Astrocyte (in vitro differentiated cells and primary cell): ENCODE measurements around the gene CHMP1A. TPM values are rescaled to one million over a fixed set of nuclear protein-coding genes. Genes with fewer than 3 reads are reported as not detected.
"Not testable (repeated sequence)": the region's sequence is repeated elsewhere in the genome, so short reads cannot be mapped to it uniquely, and the experiment has no call there.

Source experiments
- DNase-seq: peaks from one replicate; pipeline ENCODE4 v3.0.0-alpha.2; 2010; ENCODE audit warnings: low read depth
- FAIRE-seq: peaks from 2 replicates; lab custom pipeline; 2011; peaks lifted over from hg19 to GRCh38; lab: Jason Lieb, UNC
- H2AFZ ChIP-seq: 2 replicates; pipeline ENCODE4 v1.6.0; 2012; ENCODE audit warnings: low read depth, low read length, inconsistent platforms
- H3K27ac ChIP-seq: 2 replicates; pipeline ENCODE4 v1.5.1; 2011; ENCODE audit warnings: low read depth, low read length, inconsistent platforms
- H3K27me3 ChIP-seq: 2 replicates; pipeline ENCODE4 v1.6.0; 2011; ENCODE audit warnings: low read length, inconsistent platforms; ENCODE audit not compliant: insufficient read depth
- H3K36me3 ChIP-seq: 2 replicates; pipeline ENCODE4 v1.5.1; 2011; ENCODE audit warnings: low read length, inconsistent platforms; ENCODE audit not compliant: insufficient read depth
- H3K4me1 ChIP-seq: 2 replicates; pipeline ENCODE4 v1.5.1; 2011; ENCODE audit warnings: low read length, inconsistent platforms; ENCODE audit not compliant: insufficient read depth
- H3K4me2 ChIP-seq: 2 replicates; pipeline ENCODE4 v1.6.0; 2012; ENCODE audit warnings: low read length, inconsistent platforms
- H3K4me3 ChIP-seq: 2 replicates; pipeline ENCODE4 v1.5.1; 2011; ENCODE audit warnings: low read depth, mild to moderate bottlenecking, low read length, inconsistent platforms; ENCODE audit not compliant: insufficient read depth
- H3K79me2 ChIP-seq: 2 replicates; pipeline ENCODE4 v1.6.0; 2012; ENCODE audit warnings: mild to moderate bottlenecking, low read length, inconsistent platforms; ENCODE audit not compliant: insufficient read depth
- H3K9ac ChIP-seq: 2 replicates; pipeline ENCODE4 v1.6.0; 2012; ENCODE audit warnings: mild to moderate bottlenecking, low read length, inconsistent platforms
- H3K9me3 ChIP-seq: 2 replicates; pipeline ENCODE4 v1.5.1; 2012; ENCODE audit warnings: low read depth, mild to moderate bottlenecking, low read length, inconsistent platforms; ENCODE audit not compliant: insufficient read depth
- H4K20me1 ChIP-seq: 2 replicates; pipeline ENCODE4 v1.6.0; 2012; ENCODE audit warnings: low read length, inconsistent platforms; ENCODE audit not compliant: insufficient read depth
- H3K27ac Mint-ChIP-seq: one replicate; pipeline ENCODE4 v1.8.0; 2021; ENCODE audit warnings: mild to moderate bottlenecking, mixed read lengths; ENCODE audit not compliant: unreplicated experiment
- H3K27me3 Mint-ChIP-seq: one replicate; pipeline ENCODE4 v1.8.0; 2021; ENCODE audit warnings: low read depth, mixed read lengths; ENCODE audit not compliant: unreplicated experiment
- H3K36me3 Mint-ChIP-seq: one replicate; pipeline ENCODE4 v1.8.0; 2021; ENCODE audit warnings: low read depth, mixed read lengths; ENCODE audit not compliant: unreplicated experiment
- H3K4me1 Mint-ChIP-seq: one replicate; pipeline ENCODE4 v1.8.0; 2021; ENCODE audit warnings: low read depth, mixed read lengths; ENCODE audit not compliant: unreplicated experiment
- H3K4me3 Mint-ChIP-seq: one replicate; pipeline ENCODE4 v1.8.0; 2021; ENCODE audit warnings: mild to moderate bottlenecking, moderate library complexity, mixed read lengths; ENCODE audit not compliant: unreplicated experiment
- H3K9me3 Mint-ChIP-seq: one replicate; pipeline ENCODE4 v1.8.0; 2021; ENCODE audit warnings: mild to moderate bottlenecking, mixed read lengths; ENCODE audit not compliant: unreplicated experiment
- EZH2 ChIP-seq: IDR thresholded peaks from 2 replicates; pipeline ENCODE4 v1.6.1; 2012; ENCODE audit warnings: mild to moderate bottlenecking, low read length, inconsistent platforms; ENCODE audit not compliant: insufficient read depth
- total RNA-seq: library from RNA; stranded (reverse); gene quantifications from 2 replicates; pipeline ENCODE4 v1.2.1, GENCODE V29; 2021
- TF ChIP-seq, protein P1 (sequence below): IDR thresholded peaks from 2 replicates; pipeline ENCODE4 v1.5.1; 2011; ENCODE audit warnings: low read depth, mild to moderate bottlenecking, inconsistent platforms, low read length, moderate library complexity; ENCODE audit not compliant: insufficient read depth

The CHMP1A gene
- total RNA-seq, 1 donor from 2014 or later, result 85.7 TPM

DNA sequence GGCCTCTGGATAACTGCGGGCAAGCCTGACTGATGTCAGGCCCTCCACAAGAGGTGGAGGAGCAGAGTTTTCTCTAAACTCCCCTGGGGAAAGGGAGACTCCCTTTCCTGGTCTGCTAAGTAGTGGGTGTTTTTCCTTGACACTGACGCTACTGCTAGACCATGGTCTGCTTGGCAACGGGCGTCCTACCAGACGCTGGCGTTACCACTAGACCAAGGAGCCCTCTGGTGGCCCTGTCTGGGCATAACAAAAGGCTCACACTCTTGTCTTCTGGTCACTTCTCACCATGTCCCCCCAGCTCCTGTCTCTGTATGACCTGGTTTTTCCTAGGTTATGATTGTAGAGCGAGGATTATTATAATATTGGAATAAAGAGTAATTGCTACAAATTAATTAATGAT is 9.5 kb upstream of the CHMP1A start:
- H3K27ac ChIP-seq, H3K4me3 ChIP-seq, H3K4me1 Mint-ChIP-seq, H3K4me3 Mint-ChIP-seq, H3K4me2 ChIP-seq, H3K27ac Mint-ChIP-seq, FAIRE-seq, H3K36me3 ChIP-seq, H3K27me3 ChIP-seq, H3K27me3 Mint-ChIP-seq, H4K20me1 ChIP-seq, H2AFZ ChIP-seq, H3K9me3 ChIP-seq, H3K4me1 ChIP-seq, H3K9me3 Mint-ChIP-seq, H3K9ac ChIP-seq, H3K79me2 ChIP-seq: not testable (repeated sequence)
- peak; percentile 22 for DNase-seq
- TF ChIP-seq, protein P1, sequence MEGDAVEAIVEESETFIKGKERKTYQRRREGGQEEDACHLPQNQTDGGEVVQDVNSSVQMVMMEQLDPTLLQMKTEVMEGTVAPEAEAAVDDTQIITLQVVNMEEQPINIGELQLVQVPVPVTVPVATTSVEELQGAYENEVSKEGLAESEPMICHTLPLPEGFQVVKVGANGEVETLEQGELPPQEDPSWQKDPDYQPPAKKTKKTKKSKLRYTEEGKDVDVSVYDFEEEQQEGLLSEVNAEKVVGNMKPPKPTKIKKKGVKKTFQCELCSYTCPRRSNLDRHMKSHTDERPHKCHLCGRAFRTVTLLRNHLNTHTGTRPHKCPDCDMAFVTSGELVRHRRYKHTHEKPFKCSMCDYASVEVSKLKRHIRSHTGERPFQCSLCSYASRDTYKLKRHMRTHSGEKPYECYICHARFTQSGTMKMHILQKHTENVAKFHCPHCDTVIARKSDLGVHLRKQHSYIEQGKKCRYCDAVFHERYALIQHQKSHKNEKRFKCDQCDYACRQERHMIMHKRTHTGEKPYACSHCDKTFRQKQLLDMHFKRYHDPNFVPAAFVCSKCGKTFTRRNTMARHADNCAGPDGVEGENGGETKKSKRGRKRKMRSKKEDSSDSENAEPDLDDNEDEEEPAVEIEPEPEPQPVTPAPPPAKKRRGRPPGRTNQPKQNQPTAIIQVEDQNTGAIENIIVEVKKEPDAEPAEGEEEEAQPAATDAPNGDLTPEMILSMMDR, result peak; percentile 21
- peaks cover 27% of the 10 kb centered on the region for H3K36me3 Mint-ChIP-seq

DNA sequence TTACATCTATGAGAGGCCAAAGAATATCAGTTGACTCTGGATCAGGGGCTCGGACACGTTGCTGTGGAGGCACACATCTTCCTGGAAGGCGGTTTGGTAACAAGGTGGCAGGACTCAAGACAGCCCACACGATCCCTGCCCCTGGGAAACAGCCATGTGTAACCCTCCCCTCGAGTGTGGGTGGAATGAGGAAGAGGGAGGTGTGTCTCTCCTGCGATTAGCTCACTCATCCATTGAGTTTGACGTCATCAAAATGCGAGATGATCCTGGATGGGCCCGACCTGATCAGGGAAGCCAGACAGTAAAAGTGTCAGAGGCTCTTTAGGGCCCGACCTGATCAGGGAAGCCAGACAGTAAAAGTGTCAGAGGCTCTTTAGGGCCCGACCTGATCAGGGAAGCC is 6.7 kb upstream of the CHMP1A start:
- not testable (repeated sequence) for H3K9me3 Mint-ChIP-seq, H3K9ac ChIP-seq, H3K27ac Mint-ChIP-seq, H3K27me3 ChIP-seq, DNase-seq, H3K4me3 Mint-ChIP-seq, H3K9me3 ChIP-seq, H3K4me1 ChIP-seq, H3K4me3 ChIP-seq, H3K4me2 ChIP-seq, H2AFZ ChIP-seq, H3K27me3 Mint-ChIP-seq, H3K36me3 ChIP-seq, H3K27ac ChIP-seq, H3K4me1 Mint-ChIP-seq, FAIRE-seq
- peaks cover 17% of the 10 kb centered on the region for H3K79me2 ChIP-seq
- peaks cover 36% of the 10 kb centered on the region for H3K36me3 Mint-ChIP-seq
- H4K20me1 ChIP-seq, result peaks cover 11% of the 10 kb centered on the region

DNA sequence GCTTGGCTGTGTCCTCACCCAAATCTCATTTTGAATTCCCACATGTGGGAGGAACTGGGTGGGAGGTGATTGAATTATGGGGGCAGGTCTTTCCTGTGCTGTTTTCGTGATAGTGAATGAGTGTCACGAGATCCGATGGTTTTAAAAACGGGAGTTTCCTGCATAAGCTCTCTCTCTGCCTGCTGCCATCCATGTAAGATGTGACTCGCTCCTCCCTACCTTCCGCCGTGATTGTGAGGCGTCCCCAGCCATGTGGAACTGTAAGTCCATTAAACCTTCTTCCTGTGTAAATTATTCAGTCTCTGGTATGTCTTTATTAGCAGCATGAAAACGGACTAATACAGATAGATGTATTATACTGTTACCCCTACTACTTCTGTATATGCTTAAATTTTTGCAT is 3.7 kb upstream of the CHMP1A start:
- H3K27me3 ChIP-seq, result no peaks in the 10 kb centered on the region
- Mint-ChIP-seq H3K9me3 (peaks cover 7% of the 10 kb centered on the region), H3K36me3 (peaks cover 24% of the 10 kb centered on the region), H3K27me3 (no peaks in the 10 kb centered on the region), H3K4me1 (peaks cover 9% of the 10 kb centered on the region), H3K4me3 (no peak overlapping the region), H3K27ac (no peak overlapping the region)
- no peak overlapping the region for H3K27ac ChIP-seq
- peaks cover 46% of the 10 kb centered on the region for H3K79me2 ChIP-seq
- no peak overlapping the region for H3K4me2 ChIP-seq
- H3K4me1 ChIP-seq, result peaks cover 12% of the 10 kb centered on the region
- FAIRE-seq, result no peak
- H3K36me3 ChIP-seq, result peaks cover 3% of the 10 kb centered on the region
- TF ChIP-seq EZH2, result no peak
- TF ChIP-seq, protein P1, result no peak
- H4K20me1 ChIP-seq, result peaks cover 17% of the 10 kb centered on the region
- no peak overlapping the region for H3K9ac ChIP-seq
- H3K9me3 ChIP-seq, result no peaks in the 10 kb centered on the region
- H2AFZ ChIP-seq, result no peak overlapping the region
- H3K4me3 ChIP-seq, result no peak overlapping the region
- no peak for DNase-seq
